ENCODE data around the gene SSTR5. TPM values are rescaled to one million over a fixed set of nuclear protein-coding genes. Genes with fewer than 3 reads are reported as not detected.

The SSTR5 gene
- total RNA-seq, 1 donor from 2014 or later = not detected

GRCh38 chr16:1067629-1068028 is 4.9 kb upstream of the SSTR5 start:
- TF ChIP-seq CTCF (IDR thresholded peaks at IDR 0.05) = no peak
- Histone ChIP-seq H3K27me3 (ENCODE audit: low read depth) (peaks cover 89% of the 10 kb centered on the region), H3K4me3 (no peak overlapping the region), H3K4me1 (no peaks in the 10 kb centered on the region), H3K9me3 (no peaks in the 10 kb centered on the region), H3K27ac (no peak overlapping the region), H3K36me3 (no peaks in the 10 kb centered on the region)
- intact Hi-C loops (cut with DNase I) = no loop called here
- DNase-seq (no peak), ATAC-seq (no peak)

- ATAC-seq (no peak), DNase-seq (no peak)
- Histone ChIP-seq H3K9me3 (no peaks in the 10 kb centered on the region), H3K36me3 (no peaks in the 10 kb centered on the region), H3K27me3 (ENCODE audit: low read depth) (peaks cover 89% of the 10 kb centered on the region), H3K27ac (no peak overlapping the region), H3K4me3 (no peak overlapping the region), H3K4me1 (no peaks in the 10 kb centered on the region)
- intact Hi-C loops (cut with DNase I) = no loop called here
- no peak for TF ChIP-seq CTCF (IDR thresholded peaks at IDR 0.05)
Measured at GRCh38 chr16:1068451-1068850, 4.1 kb upstream of the SSTR5 start.

GRCh38 chr16:1069154-1069553 is 3.4 kb upstream of the SSTR5 start:
- no peak for TF ChIP-seq CTCF (IDR thresholded peaks at IDR 0.05)
- H3K4me1 ChIP-seq = no peaks in the 10 kb centered on the region
- intact Hi-C loops (cut with DNase I) = no loop called here

GRCh38 chr16:1070084-1070863 is 2.3 kb upstream of the SSTR5 start:
- no peak for TF ChIP-seq CTCF (IDR thresholded peaks at IDR 0.05)
- ATAC-seq (no peak), DNase-seq (no peak)
- H3K27me3 ChIP-seq (ENCODE audit: low read depth) = peaks cover 87% of the 10 kb centered on the region
- no peaks in the 10 kb centered on the region for H3K4me1 ChIP-seq
- H3K27ac ChIP-seq = no peak overlapping the region
- intact Hi-C loops (cut with DNase I) = no loop called here
- no peak overlapping the region for H3K4me3 ChIP-seq
- H3K36me3 ChIP-seq = no peaks in the 10 kb centered on the region
- no peaks in the 10 kb centered on the region for H3K9me3 ChIP-seq

More at GRCh38 chr16:1069154-1069553, 3.4 kb upstream of the SSTR5 start:
- no peak for DNase-seq
- Histone ChIP-seq H3K36me3 (no peaks in the 10 kb centered on the region), H3K4me3 (no peak overlapping the region), H3K9me3 (no peaks in the 10 kb centered on the region), H3K27me3 (ENCODE audit: low read depth) (peaks cover 89% of the 10 kb centered on the region), H3K27ac (no peak overlapping the region)
- ATAC-seq = no peak

- TF ChIP-seq CTCF (IDR thresholded peaks at IDR 0.05) = no peak
- Histone ChIP-seq H3K4me1 (no peaks in the 10 kb centered on the region), H3K27ac (no peak overlapping the region), H3K4me3 (no peak overlapping the region), H3K27me3 (ENCODE audit: low read depth) (peaks cover 84% of the 10 kb centered on the region), H3K36me3 (no peaks in the 10 kb centered on the region), H3K9me3 (no peaks in the 10 kb centered on the region)
- no peak for DNase-seq
- intact Hi-C loops (cut with DNase I) = no loop called here
- no peak for ATAC-seq
Measured at GRCh38 chr16:1070864-1071408, 1.6 kb upstream of the SSTR5 start.
